Measurements from ENCODE around the gene FGFR4.

FGFR4 gene

GRCh38 chr5:177092178-177093081 lies 5.7 kb downstream of the FGFR4 start:
- no peak for TF ChIP-seq ZFX (IDR thresholded peaks at IDR 0.05)
- TF ChIP-seq CTCF (conservative IDR thresholded peaks at IDR 0.05) = no peak
- no peak overlapping the region for H3K27ac ChIP-seq

GRCh38 chr5:177093082-177093712 lies 6.5 kb downstream of the FGFR4 start:
- no peak for TF ChIP-seq CTCF (conservative IDR thresholded peaks at IDR 0.05)
- TF ChIP-seq ZFX (IDR thresholded peaks at IDR 0.05) = no peak
- no peak overlapping the region for H3K27ac ChIP-seq

- no peak overlapping the region for H3K27ac ChIP-seq
- TF ChIP-seq ZFX (IDR thresholded peaks at IDR 0.05) (no peak), CTCF (conservative IDR thresholded peaks at IDR 0.05) (no peak)
These were observed 7.1 kb downstream of the FGFR4 start for GRCh38 chr5:177093803-177094202.

- TF ChIP-seq CTCF (conservative IDR thresholded peaks at IDR 0.05) (no peak), ZFX (IDR thresholded peaks at IDR 0.05) (no peak)
- no peak overlapping the region for H3K27ac ChIP-seq
These were observed 7.7 kb downstream of the FGFR4 start for GRCh38 chr5:177094224-177095087.

- H3K27ac ChIP-seq = no peak overlapping the region
- TF ChIP-seq ZFX (IDR thresholded peaks at IDR 0.05) (no peak), CTCF (conservative IDR thresholded peaks at IDR 0.05) (no peak)
These were observed 8.5 kb downstream of the FGFR4 start for GRCh38 chr5:177095088-177095669.

- TF ChIP-seq CTCF (conservative IDR thresholded peaks at IDR 0.05) = no peak
- no peak for TF ChIP-seq ZFX (IDR thresholded peaks at IDR 0.05)
- H3K27ac ChIP-seq = no peak overlapping the region
These were observed 9.7 kb downstream of the FGFR4 start for GRCh38 chr5:177096162-177097015.

All from C4-2B (cell line).